ENCODE measurements around the gene TARBP1. TPM values are rescaled to one million over a fixed set of nuclear protein-coding genes. Genes with fewer than 3 reads are reported as not detected.

The TARBP1 gene
- total RNA-seq, 1 experiment from 2014 or later, result 43.9 TPM

DNA sequence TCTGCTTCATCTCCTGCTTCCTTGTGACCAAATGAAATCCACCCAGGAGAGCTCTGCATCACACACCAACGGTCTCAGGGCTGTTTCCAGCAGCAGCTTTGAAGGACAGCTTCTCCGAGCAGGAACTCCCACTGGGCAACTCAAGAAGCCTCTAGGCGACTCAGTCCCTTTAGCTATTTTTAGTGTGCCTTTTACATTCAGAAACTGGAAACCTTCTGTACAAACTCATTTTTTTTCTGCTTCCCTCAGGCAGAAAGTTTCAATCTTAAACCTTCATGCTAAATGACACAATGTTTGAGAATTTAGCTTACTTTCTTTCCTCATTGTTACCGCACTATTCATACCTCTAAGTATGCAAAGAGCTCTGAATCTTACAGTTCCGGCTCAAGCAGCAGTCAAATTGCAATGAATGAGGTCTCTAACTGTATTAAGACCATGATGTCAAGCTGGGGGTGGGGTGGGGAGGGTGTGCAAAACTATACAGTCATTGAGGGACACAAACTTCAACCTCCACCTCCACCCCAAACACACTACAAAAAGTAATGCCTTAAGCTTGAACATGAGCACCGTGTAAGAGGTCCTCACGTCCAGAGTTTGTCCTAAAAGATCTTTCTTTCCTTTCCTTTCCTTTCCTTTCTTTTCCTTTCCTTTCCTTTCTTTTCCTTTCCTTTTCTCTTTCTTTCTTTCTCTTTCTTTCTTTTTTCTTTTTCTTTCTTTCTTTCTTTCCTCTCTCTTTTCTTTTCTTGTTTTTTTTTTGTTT is 16.4 kb upstream of the TARBP1 start:
- Histone ChIP-seq H3K9me3 (no peaks in the 10 kb centered on the region), H3K36me3 (no peaks in the 10 kb centered on the region), H3K4me3 (peak overlapping the region; percentile 4; the same call in 1 of the 2 replicates), H3K27me3 (no peaks in the 10 kb centered on the region)
- peak; percentile 85 for DNase-seq

DNA sequence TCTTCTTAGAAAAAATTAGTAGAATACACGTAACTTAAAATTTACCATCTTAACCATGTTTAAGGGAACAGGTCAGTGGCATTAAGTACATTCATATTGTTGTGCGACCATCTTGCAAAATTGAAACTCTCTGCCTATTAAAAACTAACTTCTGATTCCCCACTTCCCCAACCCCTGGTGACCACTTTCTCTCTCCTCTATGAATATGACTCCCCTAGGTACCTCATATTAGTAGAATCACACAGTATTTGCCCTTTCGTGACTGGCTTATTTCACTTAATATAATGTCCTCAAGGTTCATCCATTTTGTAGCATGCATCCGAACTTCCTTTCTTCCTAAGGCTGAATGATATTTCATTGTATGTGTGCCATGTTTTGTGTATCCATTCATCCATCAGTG is 15.1 kb upstream of the TARBP1 start:
- no peak overlapping the region for H3K4me3 ChIP-seq
- DNase-seq, result no peak
- H3K9me3 ChIP-seq, result no peaks in the 10 kb centered on the region

GRCh38 chr1:234490793-234491479 is 12.0 kb upstream of the TARBP1 start:
- Histone ChIP-seq H3K27me3 (no peaks in the 10 kb centered on the region), H3K4me3 (no peak overlapping the region), H3K9me3 (no peaks in the 10 kb centered on the region), H3K36me3 (no peaks in the 10 kb centered on the region)
- no peak for DNase-seq

More for the DNA sequence above, 15.1 kb upstream of the TARBP1 start:
- Histone ChIP-seq H3K27me3 (no peaks in the 10 kb centered on the region), H3K36me3 (no peaks in the 10 kb centered on the region)

GRCh38 chr1:234489698-234490077 is 10.7 kb upstream of the TARBP1 start:
- H3K9me3 ChIP-seq, result no peaks in the 10 kb centered on the region
- no peaks in the 10 kb centered on the region for H3K36me3 ChIP-seq
- H3K4me3 ChIP-seq, result no peak overlapping the region
- no peaks in the 10 kb centered on the region for H3K27me3 ChIP-seq
- no peak for DNase-seq

- Histone ChIP-seq H3K36me3 (no peaks in the 10 kb centered on the region), H3K9me3 (no peaks in the 10 kb centered on the region)
Measured at GRCh38 chr1:234489007-234489697, 10.2 kb upstream of the TARBP1 start.

GRCh38 chr1:234488054-234489006 is 9.4 kb upstream of the TARBP1 start:
- Histone ChIP-seq H3K36me3 (no peaks in the 10 kb centered on the region), H3K9me3 (no peaks in the 10 kb centered on the region), H3K27me3 (no peaks in the 10 kb centered on the region), H3K4me3 (no peak overlapping the region)
- DNase-seq, result no peak

More at GRCh38 chr1:234489007-234489697, 10.2 kb upstream of the TARBP1 start:
- DNase-seq, result no peak
- H3K4me3 ChIP-seq, result no peak overlapping the region
- no peaks in the 10 kb centered on the region for H3K27me3 ChIP-seq

- Histone ChIP-seq H3K4me3 (no peak overlapping the region), H3K36me3 (no peaks in the 10 kb centered on the region), H3K27me3 (no peaks in the 10 kb centered on the region), H3K9me3 (no peaks in the 10 kb centered on the region)
- peak; percentile 35 for DNase-seq
Measured at GRCh38 chr1:234486858-234487840, 8.2 kb upstream of the TARBP1 start.

GRCh38 chr1:234484991-234485739 is 6.2 kb upstream of the TARBP1 start:
- Histone ChIP-seq H3K27me3 (no peaks in the 10 kb centered on the region), H3K36me3 (no peaks in the 10 kb centered on the region), H3K4me3 (no peak overlapping the region), H3K9me3 (no peaks in the 10 kb centered on the region)
- no peak for DNase-seq

DNA sequence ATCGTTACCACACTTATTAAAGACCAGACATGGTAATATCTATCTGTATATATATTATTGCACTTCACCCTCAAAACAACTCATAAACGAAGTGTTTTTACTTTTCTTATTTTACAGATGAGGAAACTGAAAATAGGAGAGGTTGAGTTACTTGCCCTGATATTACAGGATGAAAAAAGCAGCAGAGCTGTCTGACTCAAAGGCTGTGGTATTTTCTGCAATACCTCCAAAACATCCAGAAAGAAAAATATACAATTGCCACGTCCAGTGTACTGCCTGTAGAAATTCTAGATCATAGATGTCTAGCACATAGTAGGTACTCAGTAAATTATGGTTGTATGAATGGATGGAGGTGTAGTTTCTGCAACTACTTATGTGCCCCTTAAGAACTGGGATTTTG is 5.2 kb upstream of the TARBP1 start:
- no peak for DNase-seq
- no peaks in the 10 kb centered on the region for H3K36me3 ChIP-seq
- no peak overlapping the region for H3K4me3 ChIP-seq

DNA sequence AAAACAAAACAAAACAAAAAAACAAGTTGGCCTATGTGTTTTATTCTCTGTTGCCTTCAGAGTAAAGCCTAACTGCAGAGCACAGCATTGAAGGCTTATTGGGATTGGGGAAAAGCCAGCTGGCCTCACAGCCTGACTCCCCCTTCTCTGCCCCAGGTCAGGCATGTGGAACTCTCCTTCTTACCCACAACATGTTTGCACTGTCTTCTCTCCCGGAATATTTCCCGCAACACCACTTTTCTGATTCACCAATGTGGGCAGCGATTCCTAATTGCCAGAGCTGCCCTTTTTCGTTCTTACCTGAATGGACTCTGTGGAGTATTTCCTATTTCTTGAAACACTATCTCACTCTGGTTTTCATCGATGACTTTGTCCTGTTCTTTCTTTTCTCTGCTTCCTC is 2.8 kb upstream of the TARBP1 start:
- no peak overlapping the region for H3K4me3 ChIP-seq
- H3K9me3 ChIP-seq, result no peaks in the 10 kb centered on the region
- H3K27me3 ChIP-seq, result no peaks in the 10 kb centered on the region
- H3K36me3 ChIP-seq, result no peaks in the 10 kb centered on the region; the same call in 1 of the 2 replicates
- DNase-seq, result no peak

More for the DNA sequence above, 5.2 kb upstream of the TARBP1 start:
- Histone ChIP-seq H3K27me3 (no peaks in the 10 kb centered on the region), H3K9me3 (no peaks in the 10 kb centered on the region)

- no peak for DNase-seq
- no peaks in the 10 kb centered on the region for H3K9me3 ChIP-seq
- no peaks in the 10 kb centered on the region for H3K27me3 ChIP-seq
- peaks cover 11% of the 10 kb centered on the region for H3K36me3 ChIP-seq
- H3K4me3 ChIP-seq, result no peak overlapping the region
Measured at GRCh38 chr1:234479866-234480265, 887 bp upstream of the TARBP1 start.

- no peaks in the 10 kb centered on the region for H3K27me3 ChIP-seq
- H3K36me3 ChIP-seq, result peaks cover 11% of the 10 kb centered on the region
- DNase-seq, result no peak
- H3K4me3 ChIP-seq, result peak overlapping the region; percentile 67
- no peaks in the 10 kb centered on the region for H3K9me3 ChIP-seq
Measured at GRCh38 chr1:234479310-234479559, 256 bp upstream of the TARBP1 start.

- peak; percentile 70 for DNase-seq
- Histone ChIP-seq H3K36me3 (peaks cover 15% of the 10 kb centered on the region), H3K9me3 (no peaks in the 10 kb centered on the region), H3K27me3 (no peaks in the 10 kb centered on the region), H3K4me3 (peak overlapping the region; percentile 67)
Measured at GRCh38 chr1:234478152-234478480, 863 bp downstream of the TARBP1 start.

GRCh38 chr1:234477386-234478151 is 1.4 kb downstream of the TARBP1 start:
- H3K9me3 ChIP-seq, result no peaks in the 10 kb centered on the region
- H3K4me3 ChIP-seq, result peak overlapping the region; percentile 67
- no peaks in the 10 kb centered on the region for H3K27me3 ChIP-seq
- DNase-seq, result no peak
- H3K36me3 ChIP-seq, result peaks cover 15% of the 10 kb centered on the region
